ENCODE results near the gene UBAP1L.
A peak's percentile ranks its signal among the peaks of the same experiment; 100 is the strongest.
"Not testable (repeated sequence)": the region's sequence is repeated elsewhere in the genome, so short reads cannot be mapped to it uniquely, and the experiment has no call there.

Gene UBAP1L

DNA sequence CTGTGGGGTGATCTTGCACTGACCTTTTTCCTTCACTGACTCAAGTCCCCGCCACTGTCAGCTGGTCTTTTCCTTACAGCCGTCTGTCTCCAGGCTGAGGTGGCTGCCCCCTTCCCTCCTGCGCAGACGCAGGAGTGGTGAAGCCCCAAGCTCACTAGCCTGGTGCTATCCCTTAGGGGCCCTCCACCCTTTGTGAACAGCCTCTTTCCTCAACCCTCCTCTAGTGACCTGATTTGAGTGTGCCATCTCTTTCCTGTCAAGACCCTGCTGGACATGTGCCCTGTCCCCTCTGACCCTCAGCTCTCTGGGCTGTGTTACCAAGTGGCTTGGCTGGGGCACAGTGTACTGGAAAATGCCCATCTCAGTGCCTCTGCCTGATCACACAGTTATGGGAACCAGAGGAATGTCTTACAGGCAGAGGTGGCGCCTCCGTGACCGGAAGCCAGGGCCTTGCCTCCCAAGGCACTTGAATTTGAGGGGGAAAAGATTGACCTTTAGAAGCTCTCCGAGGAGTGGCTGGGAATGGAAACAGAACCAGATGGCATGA, 29.7 kb downstream of the UBAP1L start:
- peak in 2 of 51 donors; percentile 37 to 45 for DNase-seq

DNA sequence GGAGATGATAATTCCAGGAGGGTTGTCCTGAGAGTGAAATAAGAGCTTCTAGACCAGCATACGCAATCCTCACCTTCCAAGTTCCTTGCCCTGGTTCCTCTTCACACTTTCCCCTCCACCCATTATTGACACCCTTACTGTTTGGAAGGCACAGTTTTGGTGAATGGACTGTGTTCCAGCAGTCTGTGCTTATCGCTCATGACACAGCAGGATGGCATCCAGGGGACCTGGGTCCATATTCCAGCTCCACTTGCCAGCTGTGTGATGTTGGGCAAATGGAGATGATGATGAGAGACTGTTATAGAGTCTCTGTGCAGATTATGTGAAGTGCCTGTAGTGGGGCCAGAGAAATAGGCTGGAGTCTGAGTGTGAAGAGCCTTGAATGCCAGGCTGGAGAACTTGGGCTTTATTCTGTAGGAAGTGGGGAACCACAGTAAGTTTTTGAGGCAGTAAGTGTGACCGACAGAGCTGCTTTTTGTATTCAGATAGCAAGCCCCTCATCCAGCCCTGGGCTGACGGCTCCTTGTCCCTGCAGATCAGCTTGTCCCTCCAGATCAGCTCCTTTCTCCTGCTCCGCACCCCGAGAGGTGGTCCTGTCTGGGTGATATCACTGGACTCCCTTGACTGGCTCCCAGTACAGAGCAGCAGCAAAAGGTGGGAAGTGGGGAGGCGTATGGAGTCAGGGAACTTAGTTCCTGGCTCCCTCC, 30.3 kb downstream of the UBAP1L start:
- no peak for DNase-seq

GRCh38 chr15:65083262-65083701, 31.7 kb downstream of the UBAP1L start:
- peak in 20 of 51 donors; percentile 18 to 60 (median 43) for DNase-seq

- no peak for DNase-seq
These were observed 32.6 kb downstream of the UBAP1L start for GRCh38 chr15:65082303-65082953.

DNA sequence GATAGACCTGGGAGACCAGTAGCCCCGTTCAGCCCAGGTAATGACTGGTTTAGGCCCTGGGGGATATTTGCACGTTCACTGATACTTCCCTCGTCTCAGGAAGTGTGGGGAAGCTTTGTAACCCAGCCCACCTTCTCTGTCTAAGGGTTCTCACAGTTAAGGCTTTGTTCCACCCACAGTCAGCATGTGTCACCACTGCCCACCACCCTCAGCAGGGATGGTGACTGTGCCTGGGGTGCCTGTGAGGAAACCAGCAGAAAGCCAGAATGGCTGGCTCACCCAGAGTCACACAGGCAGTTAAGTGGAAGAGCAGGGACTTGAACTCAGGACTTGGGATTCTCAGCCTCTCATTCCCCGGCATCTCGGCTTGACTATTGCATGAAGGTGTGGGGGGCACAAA, 33.2 kb downstream of the UBAP1L start:
- no peak for DNase-seq

- peak in 10 of 51 donors; percentile 21 to 64 (median 48) for DNase-seq
These were observed 33.7 kb downstream of the UBAP1L start for GRCh38 chr15:65081270-65081669.

- no peak for DNase-seq
These were observed 35.4 kb downstream of the UBAP1L start for GRCh38 chr15:65079580-65079979.

- DNase-seq, result peak in 3 of 51 donors; percentile 32 to 39 (median 35)
These were observed 37.0 kb downstream of the UBAP1L start for GRCh38 chr15:65077981-65078352.

GRCh38 chr15:65077291-65077980, 37.6 kb downstream of the UBAP1L start:
- no peak for DNase-seq

GRCh38 chr15:65076486-65077290, 38.3 kb downstream of the UBAP1L start, which contains the start of gene KBTBD13:
KBTBD13 (plus strand) TSS chr15:65076746; CDS start chr15:65076816, 70 bp downstream.
- DNase-seq, result no peak

GRCh38 chr15:65075607-65076395, 39.2 kb downstream of the UBAP1L start:
- not testable (repeated sequence) for DNase-seq

DNA sequence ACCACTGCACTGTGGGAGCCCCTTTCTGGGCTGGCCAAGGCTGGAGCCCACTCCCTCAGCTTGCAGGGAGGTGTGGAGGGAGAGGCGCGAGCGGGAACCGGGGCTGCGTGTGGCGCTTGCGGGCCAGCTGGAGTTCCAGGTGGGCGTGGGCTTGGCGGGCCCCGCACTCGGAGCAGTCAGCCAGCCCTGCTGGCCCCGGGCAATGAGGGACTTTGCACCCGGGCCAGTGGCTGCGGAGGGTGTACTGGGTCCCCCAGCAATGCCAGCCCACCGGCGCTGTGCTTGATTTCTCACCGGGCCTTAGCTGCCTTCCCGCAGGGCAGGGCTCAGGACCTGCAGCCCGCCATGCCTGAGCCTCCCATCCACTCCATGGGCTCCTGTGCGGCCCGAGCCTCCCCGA, 40.1 kb downstream of the UBAP1L start:
- DNase-seq, result not testable (repeated sequence)

- no peak for DNase-seq
These were observed 42.4 kb downstream of the UBAP1L start for GRCh38 chr15:65072617-65073016.

- DNase-seq, result no peak
These were observed 43.0 kb downstream of the UBAP1L start for GRCh38 chr15:65072027-65072426.

- peak in 20 of 51 donors; percentile 21 to 74 (median 52) for DNase-seq
These were observed 43.6 kb downstream of the UBAP1L start for GRCh38 chr15:65071381-65071811.

- DNase-seq, result no peak
These were observed 45.0 kb downstream of the UBAP1L start for GRCh38 chr15:65069779-65070546.

DNA sequence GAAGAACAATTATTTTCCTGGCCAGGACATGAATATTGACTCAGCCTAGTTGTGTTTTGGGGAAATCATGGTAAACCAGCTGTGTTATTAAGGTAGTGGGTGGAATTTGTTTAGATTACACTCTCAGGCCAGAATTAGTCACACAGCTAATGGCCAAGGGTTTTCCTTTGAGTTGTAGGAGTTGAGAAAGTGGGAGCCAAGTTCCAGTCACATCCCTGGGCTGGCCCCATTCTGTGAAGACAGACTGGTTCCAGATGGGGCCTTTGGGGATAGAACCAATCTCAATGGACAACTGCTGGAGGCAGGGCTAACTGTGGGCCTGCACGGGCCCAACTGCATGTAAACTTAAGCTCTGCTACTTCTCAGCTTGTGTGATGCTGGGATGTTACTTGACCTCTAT, 45.8 kb downstream of the UBAP1L start:
- no peak for DNase-seq

DNA sequence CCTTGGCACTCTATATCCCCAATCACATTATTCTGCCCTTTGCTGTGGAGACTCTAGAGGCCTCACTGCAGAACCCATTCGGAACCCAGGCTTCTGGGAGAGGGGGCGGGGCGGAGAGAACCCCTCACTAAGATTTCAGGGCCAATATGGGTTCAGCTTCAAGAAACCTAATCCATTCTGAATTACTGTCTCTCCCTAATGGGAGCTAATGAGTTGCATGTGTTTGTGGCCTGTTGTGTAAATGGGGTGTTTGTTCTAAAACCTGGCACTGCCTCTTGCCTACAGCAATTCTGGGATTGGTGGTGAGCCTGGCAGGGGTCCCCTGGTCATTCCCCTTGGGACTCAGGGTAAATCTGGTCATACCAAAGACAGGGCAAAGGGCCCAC, 46.6 kb downstream of the UBAP1L start:
- peak in 1 of 51 donors; percentile 30 for DNase-seq

DNA sequence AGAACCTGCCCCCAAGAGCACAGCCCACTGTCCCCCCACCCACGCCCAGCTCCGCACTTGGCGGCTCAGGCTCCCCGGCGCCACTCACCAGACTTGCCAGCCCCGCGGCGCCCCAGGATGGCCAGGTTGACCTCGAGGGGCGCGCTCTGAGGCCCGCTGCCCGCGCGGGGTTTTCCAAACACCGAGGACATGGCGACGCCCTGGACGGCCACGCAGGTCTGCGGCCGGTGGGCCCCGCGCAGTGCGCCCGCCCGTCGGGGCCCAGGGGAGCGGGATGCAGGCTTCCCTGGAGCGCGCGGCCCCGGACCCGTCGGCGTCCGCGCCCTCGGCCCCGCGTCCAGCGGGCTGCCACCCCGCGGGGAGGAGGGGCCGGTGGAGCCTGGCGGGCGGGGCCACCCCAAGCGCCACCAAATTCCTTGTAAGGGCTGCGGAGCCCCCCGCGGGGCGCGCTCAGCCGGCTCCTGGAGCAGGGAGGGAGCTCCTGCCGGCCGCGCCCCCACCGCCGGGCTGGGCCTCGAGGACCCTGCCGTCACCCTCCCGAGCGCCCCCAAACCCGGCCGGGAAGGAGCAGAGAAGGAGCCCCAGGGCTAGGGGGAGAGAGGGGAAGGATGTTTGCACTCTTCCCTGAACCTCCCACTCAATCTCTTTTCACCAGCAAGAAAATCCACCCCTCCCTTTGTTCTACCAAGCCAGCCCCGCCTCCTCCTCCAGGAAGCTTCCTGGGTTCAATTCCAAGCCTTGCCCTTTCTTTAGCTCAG, 47.2 kb downstream of the UBAP1L start, which contains the start of gene RASL12:
Gene RASL12 (minus strand): TSS at position 347 of the 758 bp plus-strand sequence. CDS start 156 bp downstream, at position 191.
- DNase-seq, result peak in 7 of 51 donors; percentile 14 to 44 (median 26)
